Suprapubic skin (tissue), 4 donors: ENCODE data around the gene C8B. TPM values are rescaled to one million over a fixed set of nuclear protein-coding genes. Genes with fewer than 3 reads are reported as not detected.

Source experiments
- DNase-seq, 2 donors: peaks; one replicate each; pipeline ENCODE4 v3.0.0-alpha.2; 2019; ENCODE audit warnings: low spot score in 2 of 2
- H3K27ac ChIP-seq: fragments of 200-600 bp; sonication (generic); one replicate; pipeline ENCODE4 v1.5.1; 2019
- H3K27me3 ChIP-seq: fragments of 200-600 bp; sonication (generic); one replicate; pipeline ENCODE4 v1.5.1; 2019
- H3K36me3 ChIP-seq: fragments of 200-600 bp; sonication (generic); one replicate; pipeline ENCODE4 v1.5.1; 2019
- H3K4me1 ChIP-seq: fragments of 200-600 bp; sonication (generic); one replicate; pipeline ENCODE4 v1.5.1; 2019
- H3K4me3 ChIP-seq: fragments of 200-600 bp; sonication (generic); one replicate; pipeline ENCODE4 v1.5.1; 2019; ENCODE audit warnings: mild to moderate bottlenecking
- H3K9me3 ChIP-seq: fragments of 200-600 bp; sonication (generic); one replicate; pipeline ENCODE4 v1.5.1; 2019
- CTCF ChIP-seq, 2 donors: fragments of 200-600 bp in 1 of 2; fragments of 450-650 bp in 1 of 2; sonication (generic) in 1 of 2; IDR thresholded peaks; one replicate each; pipeline ENCODE4 v1.5.1; 2016 to 2019; ENCODE audit warnings: antibody characterized with exemption in 2 of 2, mild to moderate bottlenecking in 1 of 2, moderate library complexity in 1 of 2
- EP300 ChIP-seq: sonication (generic); formaldehyde crosslinking; IDR thresholded peaks from one replicate; pipeline ENCODE4 v1.6.1; 2017; ENCODE audit warnings: antibody characterized with exemption
- POLR2A ChIP-seq, 2 donors: fragments of 450-650 bp; IDR thresholded peaks; one replicate each; pipeline ENCODE4 v1.6.1; 2017; ENCODE audit warnings: antibody characterized with exemption in 2 of 2, mild to moderate bottlenecking in 2 of 2, moderate library complexity in 2 of 2
- POLR2AphosphoS5 ChIP-seq, 3 donors: sonication (generic); formaldehyde crosslinking; IDR thresholded peaks; one replicate each; pipeline ENCODE4 v1.6.1; 2017; ENCODE audit warnings: antibody characterized with exemption in 3 of 3
- WGBS: methylation state at CpG from one replicate; pipeline ENCODE4 v1.1.5; 2018; 5-methylcytosine and 5-hydroxymethylcytosine counted together
- total RNA-seq, 4 donors: library from RNA; depleted of rRNA; stranded (reverse); fragments of >200 nt; gene quantifications; one replicate each; pipeline ENCODE4 v1.1.0, GENCODE V29; 2016

The C8B gene
- total RNA-seq, 4 donors from 2014 or later = not detected

GRCh38 chr1:56881417-56881816 is 84.4 kb downstream of the C8B start:
- no peaks in the 10 kb centered on the region for H3K27me3 ChIP-seq
- 86% methylated on average over 6 of the region's 6 CpGs for WGBS
- no peak for TF ChIP-seq POLR2AphosphoS5 (IDR thresholded peaks at IDR 0.05)
- no peak for TF ChIP-seq EP300

GRCh38 chr1:56880774-56881173 is 85.0 kb downstream of the C8B start:
- no peaks in the 10 kb centered on the region for H3K4me1 ChIP-seq
- TF ChIP-seq CTCF (IDR thresholded peaks at IDR 0.05) = no peak
- TF ChIP-seq POLR2A (IDR thresholded peaks at IDR 0.05) = no peak
- no peak for TF ChIP-seq POLR2AphosphoS5 (IDR thresholded peaks at IDR 0.05)
- TF ChIP-seq EP300 = no peak
- 79% methylated on average over 1 of the region's 1 CpG for WGBS
- H3K36me3 ChIP-seq = no peaks in the 10 kb centered on the region
- H3K27ac ChIP-seq = no peak overlapping the region
- H3K9me3 ChIP-seq = no peaks in the 10 kb centered on the region
- no peaks in the 10 kb centered on the region for H3K27me3 ChIP-seq
- no peak overlapping the region for H3K4me3 ChIP-seq
- no peak for DNase-seq

More at GRCh38 chr1:56881417-56881816, 84.4 kb downstream of the C8B start:
- no peak overlapping the region for H3K27ac ChIP-seq
- H3K4me1 ChIP-seq = no peaks in the 10 kb centered on the region
- no peak for DNase-seq
- H3K4me3 ChIP-seq = no peak overlapping the region
- no peaks in the 10 kb centered on the region for H3K9me3 ChIP-seq
- H3K36me3 ChIP-seq = no peaks in the 10 kb centered on the region

Other genes starting within 250 kb of the C8B start
- under 1 TPM in 1 of 4 donors, not detected in 3; 0.57 TPM for gene FYB2, start 146.6 kb downstream of the C8B start, total RNA-seq
- 1 to 10 TPM in 1 of 4 donors, not detected in 3; 1.2 TPM for gene C8A, start 111.2 kb downstream of the C8B start, total RNA-seq